ENCODE results near the gene JUP.

The JUP gene

DNA sequence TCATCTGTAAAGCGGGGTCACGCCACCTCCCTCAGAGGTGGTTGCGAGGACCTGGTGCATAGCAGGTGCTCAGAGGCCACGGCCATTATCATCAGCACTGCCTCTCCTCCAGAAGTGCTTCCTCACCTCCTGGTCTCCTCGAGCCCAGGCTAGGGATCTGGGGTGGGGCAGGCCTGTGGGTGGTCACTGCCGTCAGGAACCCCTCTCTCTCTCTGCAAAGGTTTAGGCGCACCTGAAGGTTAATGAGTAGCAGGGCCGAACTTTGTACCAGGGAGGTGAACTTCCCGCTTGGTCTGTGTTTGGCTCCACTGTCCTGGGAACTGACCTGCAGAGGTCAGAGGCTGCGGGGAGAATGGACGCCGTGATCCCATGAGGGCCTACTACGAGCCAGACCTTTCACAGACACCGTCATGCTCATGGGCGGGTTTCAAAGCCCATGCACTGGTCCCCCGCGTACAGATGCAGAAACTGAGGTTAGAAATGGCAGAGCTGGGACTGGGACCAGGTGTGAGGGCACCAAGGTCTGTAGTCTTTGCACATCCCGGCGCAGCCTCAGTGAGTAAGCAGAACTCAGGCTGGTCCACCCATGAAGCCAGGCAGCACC, 13.8 kb downstream of the JUP start:
- TF ChIP-seq, protein P1, sequence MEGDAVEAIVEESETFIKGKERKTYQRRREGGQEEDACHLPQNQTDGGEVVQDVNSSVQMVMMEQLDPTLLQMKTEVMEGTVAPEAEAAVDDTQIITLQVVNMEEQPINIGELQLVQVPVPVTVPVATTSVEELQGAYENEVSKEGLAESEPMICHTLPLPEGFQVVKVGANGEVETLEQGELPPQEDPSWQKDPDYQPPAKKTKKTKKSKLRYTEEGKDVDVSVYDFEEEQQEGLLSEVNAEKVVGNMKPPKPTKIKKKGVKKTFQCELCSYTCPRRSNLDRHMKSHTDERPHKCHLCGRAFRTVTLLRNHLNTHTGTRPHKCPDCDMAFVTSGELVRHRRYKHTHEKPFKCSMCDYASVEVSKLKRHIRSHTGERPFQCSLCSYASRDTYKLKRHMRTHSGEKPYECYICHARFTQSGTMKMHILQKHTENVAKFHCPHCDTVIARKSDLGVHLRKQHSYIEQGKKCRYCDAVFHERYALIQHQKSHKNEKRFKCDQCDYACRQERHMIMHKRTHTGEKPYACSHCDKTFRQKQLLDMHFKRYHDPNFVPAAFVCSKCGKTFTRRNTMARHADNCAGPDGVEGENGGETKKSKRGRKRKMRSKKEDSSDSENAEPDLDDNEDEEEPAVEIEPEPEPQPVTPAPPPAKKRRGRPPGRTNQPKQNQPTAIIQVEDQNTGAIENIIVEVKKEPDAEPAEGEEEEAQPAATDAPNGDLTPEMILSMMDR (IDR thresholded peaks at IDR 0.05; ENCODE audit: extremely low read depth, insufficient read depth, missing control alignments) = no peak
- in situ Hi-C loops (cut with MboI; ENCODE audit: low pct_unique_long_range_greater_than_20kb, low sequenced_read_pairs, unreplicated experiment) = no loop called here
- DNase-seq (ENCODE audit: low spot score) = no peak

DNA sequence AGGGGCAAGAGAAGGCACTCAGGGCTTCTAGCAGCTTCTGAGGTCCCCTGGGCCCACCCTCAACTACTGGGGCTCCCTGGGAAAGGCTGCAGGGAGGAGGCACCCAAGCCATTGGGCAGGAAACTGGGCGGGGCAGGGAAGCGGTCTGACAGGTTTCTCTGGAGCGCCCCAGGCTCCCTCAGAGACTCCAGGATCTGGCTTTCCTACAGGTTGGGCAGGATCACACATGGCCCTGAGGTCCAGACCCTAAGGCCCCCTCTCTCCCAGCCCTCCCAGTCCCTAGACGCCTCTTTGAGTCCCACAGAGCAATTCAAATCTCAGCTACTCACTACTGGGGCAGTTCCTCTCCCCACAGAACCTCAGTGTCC, 14.3 kb downstream of the JUP start:
- in situ Hi-C loops (cut with MboI; ENCODE audit: low pct_unique_long_range_greater_than_20kb, low sequenced_read_pairs, unreplicated experiment) = no loop called here
- no peak for DNase-seq (ENCODE audit: low spot score)
- TF ChIP-seq, protein P1 (IDR thresholded peaks at IDR 0.05; ENCODE audit: extremely low read depth, insufficient read depth, missing control alignments) = no peak

DNA sequence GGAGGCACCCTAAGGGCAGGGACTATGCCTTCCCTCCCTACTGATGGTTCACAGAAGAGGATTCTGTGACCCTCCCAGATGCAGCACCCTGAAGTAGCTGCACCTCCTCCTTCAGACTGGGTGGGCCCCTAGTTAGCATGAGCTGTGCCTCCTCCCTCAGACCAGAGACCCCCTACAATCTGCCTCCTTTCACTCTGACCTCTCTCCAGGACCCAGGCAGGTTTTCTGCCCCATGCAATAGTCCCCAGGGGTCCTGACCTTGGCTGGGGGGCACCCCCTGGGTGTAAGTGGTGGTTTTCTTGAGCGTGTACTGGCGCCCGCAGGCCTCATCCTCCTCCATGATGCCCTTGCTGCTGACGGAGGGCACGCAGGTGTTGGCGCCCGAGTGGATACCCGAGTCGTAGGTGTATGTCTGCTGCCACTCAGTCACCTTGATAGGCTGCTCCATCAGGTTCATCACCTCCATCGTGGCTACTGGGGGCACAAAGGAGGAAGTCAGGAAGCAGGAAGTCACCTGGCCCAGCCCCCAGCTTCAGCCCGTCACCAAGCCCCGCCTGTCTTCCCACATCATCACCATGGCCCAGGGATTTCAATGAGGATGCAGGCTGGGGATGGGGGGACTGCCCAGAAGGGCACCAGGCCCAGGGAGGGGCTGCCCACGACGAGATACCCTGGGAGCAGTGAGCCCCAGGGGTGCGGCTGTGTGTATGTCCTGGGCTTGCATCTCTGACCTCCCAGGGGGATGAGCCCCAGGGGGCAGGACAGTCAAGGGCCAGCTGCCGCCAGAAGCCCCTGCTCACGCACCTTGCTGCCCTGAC, 14.9 kb downstream of the JUP start:
- TF ChIP-seq, protein P1 (IDR thresholded peaks at IDR 0.05; ENCODE audit: extremely low read depth, insufficient read depth, missing control alignments) = no peak
- in situ Hi-C loops (cut with MboI; ENCODE audit: low pct_unique_long_range_greater_than_20kb, low sequenced_read_pairs, unreplicated experiment) = no loop called here
- DNase-seq (ENCODE audit: low spot score) = no peak

DNA sequence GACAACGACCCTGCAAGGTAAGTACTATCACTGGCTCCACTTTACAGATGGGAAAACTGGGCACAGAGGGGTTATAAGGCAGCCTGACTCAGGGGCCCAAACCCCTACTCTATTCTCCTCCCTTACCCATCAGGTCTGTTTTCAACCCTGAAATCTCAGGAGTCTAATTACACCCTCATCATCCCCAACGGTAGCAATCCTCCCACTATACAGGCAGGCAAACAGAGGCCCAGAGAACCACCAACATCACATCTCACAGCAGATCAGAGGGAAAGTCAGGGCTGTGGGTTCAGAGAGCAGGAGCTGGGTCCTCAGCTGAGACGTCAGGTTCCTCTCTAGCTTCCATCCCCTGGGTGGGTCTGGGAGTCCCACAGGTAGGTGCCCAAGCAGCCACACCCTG, 16.5 kb downstream of the JUP start:
- no peak for DNase-seq (ENCODE audit: low spot score)
- TF ChIP-seq, protein P1 (IDR thresholded peaks at IDR 0.05; ENCODE audit: extremely low read depth, insufficient read depth, missing control alignments) = no peak
- in situ Hi-C loops (cut with MboI; ENCODE audit: low pct_unique_long_range_greater_than_20kb, low sequenced_read_pairs, unreplicated experiment) = no loop called here

DNA sequence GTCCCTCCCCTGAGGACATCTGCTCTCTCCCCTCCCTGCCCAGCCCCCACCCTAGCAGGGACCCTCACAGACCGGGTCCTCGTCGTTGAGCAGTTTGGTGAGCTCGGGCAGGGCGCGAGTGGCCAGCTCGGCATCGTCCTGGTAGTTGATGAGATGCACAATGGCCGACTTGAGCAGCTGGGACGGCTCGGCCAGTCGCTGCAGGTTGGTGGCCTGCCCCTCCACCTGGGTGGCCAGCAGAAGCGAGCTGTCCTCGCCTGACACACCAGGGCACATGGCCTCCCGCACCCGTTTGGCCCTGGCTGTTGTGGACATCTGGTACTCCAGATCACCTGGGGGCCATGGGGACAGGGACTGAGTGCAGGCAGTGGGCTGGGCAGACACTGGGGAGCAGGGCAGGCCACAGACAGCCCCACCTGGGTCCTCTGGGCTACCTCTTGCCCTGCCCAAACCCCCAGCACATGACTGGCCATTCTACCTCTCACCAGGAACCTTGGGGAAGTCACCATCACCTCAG, 17.1 kb downstream of the JUP start:
- TF ChIP-seq, protein P1 (IDR thresholded peaks at IDR 0.05; ENCODE audit: extremely low read depth, insufficient read depth, missing control alignments) = no peak
- in situ Hi-C loops (cut with MboI; ENCODE audit: low pct_unique_long_range_greater_than_20kb, low sequenced_read_pairs, unreplicated experiment) = no loop called here
- DNase-seq (ENCODE audit: low spot score) = no peak

DNA sequence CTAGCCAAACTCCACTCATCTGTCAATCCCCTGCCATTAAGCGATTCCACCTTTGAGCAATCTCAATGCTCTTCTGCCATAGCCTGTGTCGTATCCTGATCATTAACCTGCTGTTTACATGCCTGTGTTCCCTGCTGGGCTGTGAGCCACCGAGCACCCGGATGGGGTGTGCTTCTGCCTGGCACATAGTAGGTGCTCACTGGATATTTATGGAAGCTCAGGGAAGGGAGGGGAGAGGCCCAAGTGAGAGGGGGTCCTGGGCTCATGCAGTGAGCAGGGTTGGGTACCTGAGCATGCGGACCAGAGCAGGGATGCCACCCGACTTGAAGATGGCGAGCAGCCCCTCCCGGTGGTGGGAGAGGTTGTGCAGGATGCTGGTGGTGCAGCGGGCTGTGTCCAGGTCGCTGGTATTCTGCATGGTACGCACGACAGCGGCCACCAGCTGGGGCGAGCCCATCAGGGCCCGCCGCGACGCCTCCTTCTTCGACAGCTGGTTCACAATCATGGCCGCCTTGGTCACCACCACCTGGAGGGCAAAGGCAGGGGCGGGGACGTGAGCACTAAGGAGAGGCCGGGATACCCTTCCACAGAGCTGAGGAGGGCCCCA, 17.7 kb downstream of the JUP start:
- in situ Hi-C loops (cut with MboI; ENCODE audit: low pct_unique_long_range_greater_than_20kb, low sequenced_read_pairs, unreplicated experiment) = no loop called here
- DNase-seq (ENCODE audit: low spot score) = no peak
- TF ChIP-seq, protein P1 (IDR thresholded peaks at IDR 0.05; ENCODE audit: extremely low read depth, insufficient read depth, missing control alignments) = no peak
